ENCODE measurements around the gene P2RX7. TPM values are rescaled to one million over a fixed set of nuclear protein-coding genes. Genes with fewer than 3 reads are reported as not detected.

Gene P2RX7
- total RNA-seq, 1 experiment from 2014 or later = not detected

GRCh38 chr12:121165316-121165715, 32.6 kb downstream of the P2RX7 start:
- no peaks in the 10 kb centered on the region for H3K4me1 ChIP-seq (ENCODE audit: low read length)
- no peak overlapping the region for H2AFZ ChIP-seq (ENCODE audit: low read length)
- no peak overlapping the region for H3K27ac ChIP-seq (ENCODE audit: low read length)
- H3K4me3 ChIP-seq (ENCODE audit: low read length) = no peak overlapping the region
- no peaks in the 10 kb centered on the region for H3K9me2 ChIP-seq (replicated peaks; ENCODE audit: insufficient read depth, low read length)
- H3K36me3 ChIP-seq (ENCODE audit: insufficient read depth, low read length) = no peaks in the 10 kb centered on the region
- no peaks in the 10 kb centered on the region for H3K27me3 ChIP-seq (ENCODE audit: low read length)
- no peaks in the 10 kb centered on the region for H4K20me1 ChIP-seq (ENCODE audit: insufficient read depth, low read depth, low read length)
- no peak for DNase-seq
- H3K9ac ChIP-seq (ENCODE audit: low read length) = no peak overlapping the region
- H3K79me2 ChIP-seq (ENCODE audit: low read length) = no peaks in the 10 kb centered on the region
- H3K9me3 ChIP-seq (ENCODE audit: low read length) = no peaks in the 10 kb centered on the region
- no peak overlapping the region for H3K4me2 ChIP-seq (ENCODE audit: low read depth, low read length, poor library complexity, severe bottlenecking)

GRCh38 chr12:121166356-121166755, 33.7 kb downstream of the P2RX7 start:
- Histone ChIP-seq H3K4me3 (ENCODE audit: low read length) (no peak overlapping the region), H3K4me2 (ENCODE audit: low read depth, low read length, poor library complexity, severe bottlenecking) (no peak overlapping the region), H3K79me2 (ENCODE audit: low read length) (no peaks in the 10 kb centered on the region), H3K9ac (ENCODE audit: low read length) (no peak overlapping the region), H3K9me3 (ENCODE audit: low read length) (no peaks in the 10 kb centered on the region), H3K36me3 (ENCODE audit: insufficient read depth, low read length) (no peaks in the 10 kb centered on the region), H3K9me2 (replicated peaks; ENCODE audit: insufficient read depth, low read length) (no peaks in the 10 kb centered on the region), H3K4me1 (ENCODE audit: low read length) (no peaks in the 10 kb centered on the region), H4K20me1 (ENCODE audit: insufficient read depth, low read depth, low read length) (no peaks in the 10 kb centered on the region), H3K27me3 (ENCODE audit: low read length) (no peaks in the 10 kb centered on the region), H2AFZ (ENCODE audit: low read length) (no peak overlapping the region), H3K27ac (ENCODE audit: low read length) (no peak overlapping the region)
- DNase-seq = no peak

- Histone ChIP-seq H3K9me2 (replicated peaks; ENCODE audit: insufficient read depth, low read length) (no peaks in the 10 kb centered on the region), H3K27me3 (ENCODE audit: low read length) (no peaks in the 10 kb centered on the region), H3K4me1 (ENCODE audit: low read length) (no peaks in the 10 kb centered on the region), H3K4me2 (ENCODE audit: low read depth, low read length, poor library complexity, severe bottlenecking) (no peak overlapping the region), H2AFZ (ENCODE audit: low read length) (no peak overlapping the region), H3K36me3 (ENCODE audit: insufficient read depth, low read length) (no peaks in the 10 kb centered on the region), H3K9me3 (ENCODE audit: low read length) (no peaks in the 10 kb centered on the region), H3K4me3 (ENCODE audit: low read length) (no peak overlapping the region), H4K20me1 (ENCODE audit: insufficient read depth, low read depth, low read length) (no peaks in the 10 kb centered on the region), H3K27ac (ENCODE audit: low read length) (no peak overlapping the region), H3K9ac (ENCODE audit: low read length) (no peak overlapping the region), H3K79me2 (ENCODE audit: low read length) (no peaks in the 10 kb centered on the region)
- no peak for DNase-seq
Measured at GRCh38 chr12:121167232-121167820, 34.6 kb downstream of the P2RX7 start.

GRCh38 chr12:121167951-121168350, 35.3 kb downstream of the P2RX7 start:
- Histone ChIP-seq H2AFZ (ENCODE audit: low read length) (no peak overlapping the region), H3K27me3 (ENCODE audit: low read length) (no peaks in the 10 kb centered on the region), H3K4me3 (ENCODE audit: low read length) (no peak overlapping the region), H3K79me2 (ENCODE audit: low read length) (no peaks in the 10 kb centered on the region), H4K20me1 (ENCODE audit: insufficient read depth, low read depth, low read length) (no peaks in the 10 kb centered on the region), H3K9me2 (replicated peaks; ENCODE audit: insufficient read depth, low read length) (no peaks in the 10 kb centered on the region), H3K27ac (ENCODE audit: low read length) (no peak overlapping the region), H3K9me3 (ENCODE audit: low read length) (no peaks in the 10 kb centered on the region), H3K36me3 (ENCODE audit: insufficient read depth, low read length) (no peaks in the 10 kb centered on the region), H3K9ac (ENCODE audit: low read length) (no peak overlapping the region), H3K4me2 (ENCODE audit: low read depth, low read length, poor library complexity, severe bottlenecking) (no peak overlapping the region), H3K4me1 (ENCODE audit: low read length) (no peaks in the 10 kb centered on the region)
- no peak for DNase-seq

GRCh38 chr12:121170151-121170550, 37.5 kb downstream of the P2RX7 start:
- no peak overlapping the region for H3K4me2 ChIP-seq (ENCODE audit: low read depth, low read length, poor library complexity, severe bottlenecking)
- DNase-seq = no peak
- no peaks in the 10 kb centered on the region for H3K9me3 ChIP-seq (ENCODE audit: low read length)
- no peak overlapping the region for H2AFZ ChIP-seq (ENCODE audit: low read length)
- H3K4me1 ChIP-seq (ENCODE audit: low read length) = no peaks in the 10 kb centered on the region
- H3K27ac ChIP-seq (ENCODE audit: low read length) = no peak overlapping the region
- no peaks in the 10 kb centered on the region for H3K79me2 ChIP-seq (ENCODE audit: low read length)
- no peak overlapping the region for H3K4me3 ChIP-seq (ENCODE audit: low read length)
- no peaks in the 10 kb centered on the region for H3K27me3 ChIP-seq (ENCODE audit: low read length)
- H4K20me1 ChIP-seq (ENCODE audit: insufficient read depth, low read depth, low read length) = no peaks in the 10 kb centered on the region
- no peaks in the 10 kb centered on the region for H3K9me2 ChIP-seq (replicated peaks; ENCODE audit: insufficient read depth, low read length)
- no peaks in the 10 kb centered on the region for H3K36me3 ChIP-seq (ENCODE audit: insufficient read depth, low read length)
- no peak overlapping the region for H3K9ac ChIP-seq (ENCODE audit: low read length)

GRCh38 chr12:121170611-121171260, 38.1 kb downstream of the P2RX7 start:
- no peak overlapping the region for H2AFZ ChIP-seq (ENCODE audit: low read length)

GRCh38 chr12:121172145-121172544, 39.5 kb downstream of the P2RX7 start:
- Histone ChIP-seq H3K9me2 (replicated peaks; ENCODE audit: insufficient read depth, low read length) (no peaks in the 10 kb centered on the region), H3K36me3 (ENCODE audit: insufficient read depth, low read length) (no peaks in the 10 kb centered on the region), H3K4me2 (ENCODE audit: low read depth, low read length, poor library complexity, severe bottlenecking) (no peak overlapping the region), H3K27me3 (ENCODE audit: low read length) (no peaks in the 10 kb centered on the region), H3K4me3 (ENCODE audit: low read length) (no peak overlapping the region), H4K20me1 (ENCODE audit: insufficient read depth, low read depth, low read length) (no peaks in the 10 kb centered on the region), H3K9me3 (ENCODE audit: low read length) (no peaks in the 10 kb centered on the region), H2AFZ (ENCODE audit: low read length) (no peak overlapping the region), H3K79me2 (ENCODE audit: low read length) (no peaks in the 10 kb centered on the region), H3K4me1 (ENCODE audit: low read length) (peaks cover 6% of the 10 kb centered on the region; the same call in 1 of the 2 replicates), H3K9ac (ENCODE audit: low read length) (no peak overlapping the region), H3K27ac (ENCODE audit: low read length) (no peak overlapping the region)
- DNase-seq = no peak

More at GRCh38 chr12:121170611-121171260, 38.1 kb downstream of the P2RX7 start:
- Histone ChIP-seq H4K20me1 (ENCODE audit: insufficient read depth, low read depth, low read length) (no peaks in the 10 kb centered on the region), H3K79me2 (ENCODE audit: low read length) (no peaks in the 10 kb centered on the region), H3K9me2 (replicated peaks; ENCODE audit: insufficient read depth, low read length) (no peaks in the 10 kb centered on the region), H3K9ac (ENCODE audit: low read length) (no peak overlapping the region), H3K4me1 (ENCODE audit: low read length) (peaks cover 5% of the 10 kb centered on the region; the same call in 1 of the 2 replicates), H3K4me2 (ENCODE audit: low read depth, low read length, poor library complexity, severe bottlenecking) (no peak overlapping the region), H3K4me3 (ENCODE audit: low read length) (no peak overlapping the region), H3K36me3 (ENCODE audit: insufficient read depth, low read length) (no peaks in the 10 kb centered on the region), H3K27me3 (ENCODE audit: low read length) (no peaks in the 10 kb centered on the region), H3K9me3 (ENCODE audit: low read length) (no peaks in the 10 kb centered on the region), H3K27ac (ENCODE audit: low read length) (no peak overlapping the region)
- no peak for DNase-seq

GRCh38 chr12:121175383-121176119, 42.9 kb downstream of the P2RX7 start:
- H3K27me3 ChIP-seq (ENCODE audit: low read length) = no peaks in the 10 kb centered on the region
- no peak overlapping the region for H3K4me3 ChIP-seq (ENCODE audit: low read length)
- no peak for DNase-seq
- no peaks in the 10 kb centered on the region for H3K36me3 ChIP-seq (ENCODE audit: insufficient read depth, low read length)
- no peak overlapping the region for H3K27ac ChIP-seq (ENCODE audit: low read length)
- H3K79me2 ChIP-seq (ENCODE audit: low read length) = no peaks in the 10 kb centered on the region
- H2AFZ ChIP-seq (ENCODE audit: low read length) = no peak overlapping the region
- no peak overlapping the region for H3K4me2 ChIP-seq (ENCODE audit: low read depth, low read length, poor library complexity, severe bottlenecking)
- no peaks in the 10 kb centered on the region for H3K9me3 ChIP-seq (ENCODE audit: low read length)
- H3K9ac ChIP-seq (ENCODE audit: low read length) = no peak overlapping the region
- H3K9me2 ChIP-seq (replicated peaks; ENCODE audit: insufficient read depth, low read length) = no peaks in the 10 kb centered on the region
- H3K4me1 ChIP-seq (ENCODE audit: low read length) = peaks cover 6% of the 10 kb centered on the region; the same call in 1 of the 2 replicates
- H4K20me1 ChIP-seq (ENCODE audit: insufficient read depth, low read depth, low read length) = no peaks in the 10 kb centered on the region

Data from Karpas-422 (cell line).